C1 segment of cervical spinal cord (tissue), 14 donors: ENCODE measurements around the gene MBP.

Source experiments
- DNase-seq, 14 donors: peaks; one replicate each; lab custom pipeline; 2025; lab: John Stamatoyannopoulos, UW

The MBP gene

DNA sequence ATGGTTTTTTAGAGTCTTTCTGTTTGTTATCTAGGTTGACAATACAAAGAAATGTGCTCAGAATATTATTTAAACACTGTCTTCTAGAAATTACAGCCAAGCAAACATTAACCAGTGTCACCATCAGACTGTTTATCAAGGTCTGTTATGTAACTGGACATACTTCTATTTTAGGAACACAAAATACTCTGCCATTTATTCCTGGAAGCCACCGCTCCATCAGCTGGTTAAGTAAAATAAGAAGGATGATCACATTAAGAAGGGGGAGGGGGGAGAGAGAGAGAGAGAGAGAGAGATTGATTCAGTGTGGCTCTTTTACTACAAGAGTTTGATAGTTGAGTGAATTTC lies 47.9 kb downstream of the MBP start:
- DNase-seq: no peak

DNA sequence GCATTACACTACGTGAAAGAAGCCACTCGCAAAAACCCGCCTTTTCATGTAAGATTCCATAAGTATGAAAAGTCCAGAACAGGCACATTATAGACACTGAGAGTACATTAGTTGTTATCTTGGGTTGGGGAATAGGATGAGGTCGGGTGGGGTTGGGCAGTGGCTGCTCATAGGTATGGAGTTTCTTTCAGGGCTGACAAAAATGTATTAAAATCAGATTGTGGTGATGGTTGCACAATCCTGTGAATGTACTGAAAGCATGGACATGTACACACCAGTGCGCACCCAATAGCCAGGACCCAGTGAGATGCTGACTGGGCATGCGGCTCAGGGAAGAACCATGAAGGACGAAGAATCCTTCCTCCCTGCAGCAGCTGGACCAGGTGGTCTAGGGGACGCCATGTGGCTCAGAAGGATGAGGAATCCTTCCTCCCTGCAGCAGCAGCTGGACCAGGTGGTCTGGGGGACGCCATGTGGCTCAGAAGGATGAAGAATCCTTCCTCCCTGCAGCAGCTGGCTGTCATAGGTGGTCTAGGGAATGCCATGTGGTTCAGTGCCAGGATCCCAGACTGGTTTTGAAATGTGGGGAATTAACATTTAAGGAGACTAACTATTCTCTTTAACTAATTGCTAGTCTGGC lies 50.1 kb downstream of the MBP start:
- no peak for DNase-seq

DNA sequence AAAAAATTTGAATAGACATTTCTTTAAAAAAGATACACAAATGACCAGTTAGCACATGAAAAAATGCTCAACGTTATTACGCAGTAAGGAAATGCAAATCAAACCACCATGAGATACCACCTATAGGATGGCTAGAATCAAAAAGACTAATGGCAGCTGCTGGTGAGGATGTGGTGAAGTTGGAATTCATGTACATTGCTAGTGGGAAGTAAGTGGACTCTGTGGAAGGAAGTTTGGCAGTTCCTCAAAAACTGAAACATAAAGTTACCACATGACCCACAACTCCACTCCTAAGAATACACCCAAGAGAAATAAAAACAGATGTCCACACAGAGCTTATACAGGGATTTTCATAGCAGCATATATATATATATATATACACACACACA lies 51.2 kb downstream of the MBP start:
- DNase-seq: no peak

DNA sequence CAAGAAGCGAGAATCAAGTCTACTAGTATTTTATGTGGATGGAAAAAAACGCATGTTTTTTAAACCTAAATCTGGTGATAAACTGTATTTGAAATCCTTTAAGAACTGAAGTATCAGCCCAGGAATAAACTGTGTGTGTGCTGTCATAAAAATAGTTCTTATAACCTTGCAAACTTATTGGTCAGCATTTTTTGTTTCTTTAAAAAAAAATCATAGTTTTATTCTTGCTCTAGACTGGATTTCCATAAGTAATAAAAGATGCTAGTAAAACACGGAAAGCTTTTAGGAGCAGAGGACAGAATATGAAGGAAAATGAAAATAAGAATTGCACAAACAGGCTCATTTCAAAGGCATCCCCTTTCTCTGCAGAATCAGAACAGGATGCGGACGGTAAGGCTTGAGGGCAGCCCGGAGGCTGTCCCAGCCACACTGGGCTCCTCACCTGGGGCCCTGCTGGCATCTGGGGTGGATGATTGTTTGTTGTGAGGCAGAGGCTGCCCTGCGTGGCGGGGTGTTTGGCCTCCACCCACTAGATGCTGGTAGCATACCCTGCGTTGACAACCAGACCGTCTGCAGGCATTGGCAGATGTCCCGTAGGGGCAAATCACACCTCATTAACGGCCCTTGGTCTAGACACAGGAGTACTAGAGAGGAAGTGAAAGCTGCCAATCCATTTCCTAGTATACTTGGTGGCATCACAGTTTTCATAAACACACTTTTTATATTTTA lies 52.5 kb downstream of the MBP start:
- DNase-seq: no peak

DNA sequence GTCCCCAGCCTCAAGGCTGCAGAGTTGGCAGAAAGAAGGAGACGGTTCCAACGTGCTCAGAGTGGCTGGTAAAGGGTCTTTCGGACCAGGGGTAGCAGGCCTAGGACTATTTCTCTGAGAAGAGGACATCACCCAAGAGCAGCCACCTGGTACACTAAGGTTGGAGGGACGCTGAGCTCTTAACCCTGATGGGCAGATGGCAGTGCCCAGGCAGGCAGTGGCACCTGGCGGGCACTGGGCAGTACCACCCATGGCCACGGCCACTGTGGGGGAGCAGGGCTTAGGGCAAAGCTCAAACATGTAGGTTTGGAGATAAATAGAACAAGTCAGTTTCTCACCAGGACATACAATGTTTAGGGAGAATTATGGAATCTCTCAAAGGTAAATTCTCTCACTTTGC lies 53.5 kb downstream of the MBP start:
- DNase-seq: no peak

DNA sequence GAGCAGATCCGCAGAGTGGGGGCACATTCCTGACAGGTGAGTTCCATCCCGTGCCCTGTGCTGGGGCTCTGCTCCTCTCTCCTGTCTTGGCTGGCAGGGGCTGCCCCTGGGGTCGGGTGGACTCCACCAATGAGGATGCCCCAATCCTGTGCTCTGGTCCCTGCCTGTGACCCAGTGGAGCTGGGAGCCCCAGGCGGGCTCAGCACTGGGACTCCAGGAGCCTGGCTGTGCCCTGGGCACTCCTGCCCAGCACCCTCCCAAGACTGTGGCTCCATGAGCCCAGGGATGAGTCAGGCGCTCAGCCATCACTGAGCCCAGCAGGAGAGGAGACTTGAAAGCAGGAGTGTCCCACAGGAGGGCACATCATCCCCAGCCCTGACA lies 53.9 kb downstream of the MBP start:
- DNase-seq: no peak

DNA sequence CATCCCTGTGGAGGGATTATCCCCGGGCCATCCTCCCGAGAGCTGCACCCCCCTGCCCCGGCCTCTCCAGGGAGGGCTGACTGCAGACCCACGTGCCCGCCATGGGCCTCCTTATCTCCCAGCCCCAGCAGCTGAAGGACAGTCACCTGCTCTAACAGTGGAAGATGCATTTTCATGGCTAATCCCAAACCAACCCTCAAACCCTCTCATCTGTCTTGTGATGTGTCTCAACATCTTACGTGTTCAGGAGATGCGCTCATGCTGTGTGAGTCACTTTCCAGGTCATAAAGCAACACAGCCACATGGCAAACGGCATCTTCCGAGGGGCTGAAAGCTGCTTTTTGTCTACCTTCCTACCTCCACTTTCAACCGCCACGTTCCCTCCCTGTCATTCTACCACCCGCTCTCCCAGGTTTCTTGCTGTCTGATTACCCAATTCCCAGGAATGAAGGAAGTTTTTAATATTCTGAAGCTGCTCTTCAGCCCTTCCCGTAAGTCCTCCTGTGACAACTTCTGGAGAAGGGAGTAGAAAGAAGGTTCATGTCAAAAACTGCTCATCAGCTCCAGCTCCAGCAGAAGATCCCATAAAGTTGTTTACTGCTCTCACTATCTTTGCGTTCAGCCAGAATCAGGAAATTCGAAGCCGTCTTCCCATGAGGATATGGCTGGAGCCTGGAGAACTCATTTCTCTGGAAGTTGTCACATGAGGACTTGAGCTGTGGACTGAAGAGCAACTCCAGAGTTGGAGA lies 54.5 kb downstream of the MBP start:
- DNase-seq: no peak

DNA sequence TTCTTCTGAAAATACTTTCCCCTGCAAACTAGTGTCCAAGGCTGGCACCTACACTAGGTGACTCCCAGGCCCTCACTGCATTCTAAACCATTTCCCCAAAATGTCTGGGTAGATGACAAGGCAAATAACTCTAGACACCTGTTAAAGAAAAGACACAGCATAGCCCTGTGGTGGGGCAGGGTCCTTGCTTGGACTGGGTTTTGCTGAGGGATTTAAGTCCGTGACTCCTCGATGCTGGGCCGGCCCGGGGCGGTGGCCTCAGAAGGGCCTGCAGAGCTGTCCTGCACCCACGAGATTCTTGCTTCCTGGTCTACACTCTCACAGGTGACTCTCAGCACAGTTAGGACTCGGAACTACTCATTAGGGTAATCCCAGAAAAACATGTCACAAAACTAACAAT lies 55.2 kb downstream of the MBP start:
- DNase-seq: no peak

DNA sequence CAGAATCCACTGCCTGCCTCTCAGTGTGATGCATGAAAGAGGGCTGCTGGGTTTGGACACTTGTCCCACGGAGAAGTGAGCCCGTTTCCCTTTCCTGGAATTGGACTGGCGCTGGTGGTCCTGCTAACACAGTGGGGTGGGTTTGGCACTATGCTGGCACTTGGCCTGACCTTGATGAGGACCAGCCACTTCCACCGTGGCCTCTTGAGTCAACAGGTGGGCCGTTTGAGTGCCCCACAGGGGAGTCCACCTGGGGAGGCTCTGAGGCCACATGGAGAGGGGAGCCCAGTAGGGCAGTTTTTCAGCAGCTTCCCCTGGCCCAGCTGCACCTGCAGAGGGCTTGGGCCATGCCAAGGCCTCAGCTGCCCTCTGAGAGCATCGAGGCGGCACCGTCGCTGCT lies 56.5 kb downstream of the MBP start:
- DNase-seq: no peak

DNA sequence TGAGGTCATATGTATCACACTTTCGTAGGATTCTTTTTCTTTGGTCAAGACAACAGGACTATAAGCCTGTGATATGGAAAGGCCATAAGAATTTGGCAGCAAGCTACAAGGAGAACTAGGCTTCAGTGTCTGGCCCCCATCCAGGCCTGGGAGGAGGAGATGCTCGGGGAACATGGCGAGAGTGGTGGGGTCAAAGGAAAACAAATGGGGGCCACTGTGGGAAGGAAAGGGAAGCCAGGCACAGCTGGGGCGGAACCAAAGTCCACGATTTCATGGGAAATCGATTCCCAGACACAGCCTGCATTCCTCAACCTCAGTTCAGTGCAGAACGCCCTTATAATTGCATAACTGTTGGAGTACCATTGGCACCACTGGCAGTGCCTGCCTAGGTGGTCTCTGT lies 58.2 kb downstream of the MBP start:
- no peak for DNase-seq

DNA sequence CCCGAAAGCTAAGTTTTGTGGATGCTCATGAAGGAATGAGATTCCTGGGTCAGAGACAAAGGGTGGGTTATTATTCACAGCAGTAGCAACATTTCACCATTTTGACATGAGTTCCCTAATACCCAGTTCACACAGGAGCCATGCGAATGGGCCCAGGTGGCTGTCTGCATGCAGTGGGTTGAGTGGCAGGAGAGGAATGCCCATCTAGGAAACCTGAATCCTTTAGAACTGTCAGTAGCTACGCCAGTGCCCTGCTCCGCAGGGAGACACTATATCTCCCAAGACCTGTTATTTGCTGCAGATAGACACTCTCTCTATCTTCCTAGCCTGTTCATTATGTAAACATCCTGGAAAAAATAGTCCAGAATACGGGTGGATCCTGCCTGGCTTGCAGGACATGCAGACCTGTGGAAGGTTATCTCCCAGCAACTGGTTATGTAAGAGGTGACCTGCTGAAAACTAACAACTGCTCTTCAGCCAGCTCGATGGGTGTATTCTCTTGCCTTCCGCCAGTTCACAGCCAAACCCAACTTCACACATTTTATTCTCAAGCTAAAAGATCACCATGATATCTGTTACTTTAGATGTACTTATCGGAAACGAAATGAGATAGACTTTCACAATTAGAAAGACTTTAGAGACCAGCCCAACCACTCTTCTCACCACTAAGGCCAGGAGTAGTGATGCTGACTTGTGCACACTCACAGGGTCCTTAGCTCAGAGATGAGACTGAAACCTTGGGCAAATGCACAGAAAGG lies 59.1 kb downstream of the MBP start:
- DNase-seq: no peak

DNA sequence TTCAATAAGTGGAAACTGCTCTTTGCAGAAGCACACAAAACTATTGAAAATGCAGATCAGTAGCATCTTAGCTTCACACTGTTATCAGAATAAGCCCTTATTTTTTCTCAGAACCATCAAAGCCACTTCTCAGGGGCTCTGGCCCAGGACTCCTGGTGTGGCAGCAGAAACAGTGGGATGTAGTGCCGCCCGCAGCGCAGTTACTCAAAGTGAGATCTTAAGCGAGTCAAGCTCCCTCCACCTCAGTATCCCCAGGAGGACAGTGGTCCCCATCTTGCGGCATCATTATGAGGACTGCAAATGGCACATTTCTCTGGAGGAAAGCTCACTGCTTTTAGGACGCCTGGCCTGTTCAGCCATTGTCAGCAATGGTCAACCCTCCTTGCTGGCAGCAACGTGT lies 60.0 kb downstream of the MBP start:
- no peak for DNase-seq

DNA sequence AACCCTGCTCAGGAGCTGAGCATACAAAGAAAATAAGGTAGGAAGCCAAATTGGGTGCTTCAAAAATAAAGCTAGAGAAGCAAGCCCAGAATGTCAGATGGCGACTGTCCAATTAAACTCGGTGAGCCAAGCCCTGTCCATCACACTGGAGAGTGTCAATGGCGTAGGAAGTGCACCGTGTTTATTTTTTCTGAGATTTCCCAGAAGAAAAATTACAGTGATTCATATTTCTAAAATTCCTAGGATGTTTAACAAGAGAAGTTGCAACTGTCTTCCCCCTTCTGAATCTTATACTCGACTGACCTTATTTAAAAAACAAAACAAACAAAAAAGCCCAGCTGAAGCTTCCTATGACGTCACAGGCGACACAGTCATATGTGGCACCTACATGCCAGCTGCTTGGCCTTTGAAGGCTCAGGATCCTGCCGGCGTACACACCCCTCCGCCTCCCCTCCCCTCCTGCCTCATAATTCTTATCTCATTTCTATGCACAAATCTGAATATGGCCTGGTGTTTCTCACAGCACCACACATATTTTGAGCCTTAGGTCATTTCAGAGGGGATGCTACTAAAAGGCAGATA lies 60.8 kb downstream of the MBP start:
- DNase-seq: no peak

DNA sequence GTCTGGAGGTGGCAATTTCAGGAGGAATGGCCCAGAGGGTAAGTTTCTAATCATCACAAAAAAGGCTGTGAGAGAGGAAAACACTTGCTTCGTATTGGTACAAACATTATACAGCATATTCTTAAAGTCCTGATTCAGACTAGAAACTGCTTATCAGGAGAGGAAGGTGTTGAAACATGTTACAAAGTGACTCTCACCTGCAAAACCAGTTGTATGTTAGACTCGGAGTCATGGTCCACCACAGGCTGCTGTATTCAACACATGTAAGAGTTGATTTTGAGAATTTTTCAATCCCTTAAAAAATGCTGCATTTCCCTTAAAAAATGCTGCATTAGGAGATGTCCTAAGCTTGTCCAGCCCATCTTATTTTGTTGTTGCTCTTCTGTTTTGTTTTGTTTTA lies 61.5 kb downstream of the MBP start:
- no peak for DNase-seq

DNA sequence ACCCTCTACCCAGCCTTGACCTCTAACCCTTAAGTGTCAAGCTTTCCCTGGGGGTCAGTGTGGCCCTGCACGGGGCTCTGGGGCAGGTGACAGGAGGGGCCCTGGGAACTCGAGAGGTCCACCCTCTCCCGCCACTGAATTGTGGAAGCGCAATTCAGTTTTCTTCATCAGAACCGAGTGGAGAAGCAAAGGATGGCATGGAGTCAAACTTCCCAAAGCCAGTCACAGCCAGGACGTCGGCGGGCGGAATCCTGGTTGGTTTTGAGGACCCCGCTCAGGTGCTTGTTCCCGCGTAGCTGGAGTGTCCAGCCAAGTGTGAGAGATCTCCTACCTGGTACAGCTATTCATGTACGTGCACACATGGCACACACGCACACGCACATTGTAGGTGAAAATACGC lies 62.0 kb downstream of the MBP start:
- no peak for DNase-seq

DNA sequence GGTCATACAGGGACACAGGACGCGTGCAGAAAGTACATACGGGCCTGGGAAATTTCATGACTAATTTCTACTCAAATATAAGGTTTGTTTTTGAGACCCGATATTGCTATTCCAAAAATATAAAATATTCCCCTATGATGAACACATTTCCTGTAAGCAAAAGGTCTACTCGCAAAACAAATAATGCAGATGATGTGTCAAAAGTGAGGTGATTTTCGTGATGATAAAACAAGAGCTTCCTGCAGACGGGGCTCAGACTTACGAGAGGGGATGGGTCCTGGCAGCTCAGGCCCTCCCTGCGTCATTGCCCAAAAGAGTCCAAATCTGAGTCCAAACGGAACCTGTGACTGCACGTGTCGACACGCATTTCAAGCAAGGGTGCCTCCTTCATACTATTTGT lies 62.7 kb downstream of the MBP start:
- no peak for DNase-seq

DNA sequence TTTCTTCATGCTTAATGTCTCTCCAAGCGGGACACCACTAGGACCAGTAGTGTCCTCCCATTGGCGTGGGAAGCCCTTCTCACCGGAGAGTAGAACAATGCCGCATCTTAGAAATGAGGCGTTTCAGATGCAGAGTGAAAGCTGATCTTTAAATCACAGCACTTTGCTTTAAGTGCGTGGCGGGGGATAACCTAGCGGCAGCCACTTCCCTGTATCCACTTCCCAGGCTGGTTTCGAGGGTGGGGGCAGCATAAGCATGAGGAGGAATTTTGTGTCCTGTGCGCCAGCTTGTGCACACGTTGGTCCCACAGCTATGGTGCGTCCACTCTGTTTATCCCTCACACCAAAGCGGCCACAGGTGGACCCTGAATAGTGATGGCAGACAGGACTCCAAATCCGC lies 63.1 kb downstream of the MBP start:
- no peak for DNase-seq

DNA sequence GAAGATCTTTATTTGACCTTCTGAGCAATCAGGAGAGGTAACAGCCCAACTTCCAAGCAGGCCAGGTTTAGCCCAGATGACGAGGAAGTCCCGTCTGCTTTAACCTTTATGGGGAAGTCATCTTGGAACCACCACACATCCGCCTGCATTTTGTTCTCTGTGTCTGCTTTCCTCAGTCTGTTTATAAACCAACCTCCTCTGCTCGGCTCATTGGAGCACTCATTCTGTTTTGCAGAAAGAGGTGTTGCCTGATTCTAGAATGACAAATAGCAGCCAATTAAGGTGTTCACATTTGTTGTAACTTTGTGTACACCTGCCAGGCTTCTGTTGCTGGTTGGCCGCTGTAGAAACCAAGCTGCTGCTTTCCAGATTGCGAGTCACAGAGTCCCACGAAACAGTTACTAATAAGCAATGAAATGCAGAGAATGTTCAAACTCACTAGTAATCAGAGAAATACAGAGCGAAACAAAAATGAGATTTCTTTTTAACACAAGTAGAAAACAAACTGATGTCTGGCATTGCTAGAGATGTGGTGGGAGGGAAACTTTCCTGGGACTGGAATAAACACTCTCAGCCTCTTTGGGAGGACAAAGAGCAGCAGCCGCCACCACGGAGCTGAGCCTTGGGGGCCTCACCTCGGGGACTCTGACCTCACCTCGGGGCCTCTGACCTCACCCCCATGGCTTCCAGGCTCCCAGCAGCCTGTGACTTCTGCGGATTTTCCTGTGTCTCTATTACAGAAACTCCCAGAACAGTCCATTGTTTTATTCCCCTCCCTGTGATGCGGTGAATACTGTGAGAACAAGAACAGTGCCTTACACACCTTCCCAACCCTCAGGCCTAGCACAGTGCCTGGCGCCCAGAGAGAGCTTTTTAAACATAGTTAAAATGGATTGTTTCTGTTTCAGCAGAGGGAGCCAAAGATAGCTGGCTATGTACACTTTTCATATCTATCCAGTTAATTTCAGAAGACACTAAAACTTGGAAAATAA lies 64.0 kb downstream of the MBP start:
- DNase-seq: no peak

DNA sequence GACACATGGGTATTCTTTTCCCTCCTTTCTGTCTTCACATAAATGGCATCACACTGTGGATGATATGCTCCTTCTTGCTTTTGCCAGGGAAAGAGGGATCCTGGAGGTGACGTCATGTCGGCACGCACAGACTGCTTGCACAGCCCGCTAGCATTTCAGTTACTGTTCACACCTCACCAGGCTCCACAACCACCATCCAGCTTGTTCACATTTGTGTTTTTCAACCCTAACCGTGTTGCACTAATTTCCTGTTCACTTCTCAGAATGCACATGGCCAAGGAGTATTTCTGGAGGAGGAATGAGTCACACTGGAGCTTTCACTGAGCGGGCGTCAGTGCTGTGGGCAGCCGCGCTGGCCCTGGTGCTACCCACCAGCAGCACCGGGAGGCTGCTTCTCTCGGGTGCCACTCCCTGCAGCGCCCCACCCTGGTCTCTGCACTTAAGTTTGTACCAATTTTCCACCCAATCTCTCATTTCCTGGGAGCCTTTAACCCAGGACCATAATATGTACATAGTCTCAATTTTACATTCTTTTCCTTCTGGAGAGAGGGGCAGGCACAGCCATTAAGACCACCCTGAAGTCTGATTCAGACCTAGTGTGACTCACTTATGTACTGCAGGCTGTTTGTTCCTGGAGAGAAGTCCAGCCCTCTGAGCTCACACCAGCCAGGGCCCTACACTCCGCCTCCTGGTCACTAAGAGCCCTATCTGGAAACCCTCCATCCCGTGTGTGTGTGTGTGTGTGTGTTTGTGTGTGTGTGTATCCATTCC lies 65.1 kb downstream of the MBP start:
- DNase-seq: peak in 1 of 14 donors; percentile 67

DNA sequence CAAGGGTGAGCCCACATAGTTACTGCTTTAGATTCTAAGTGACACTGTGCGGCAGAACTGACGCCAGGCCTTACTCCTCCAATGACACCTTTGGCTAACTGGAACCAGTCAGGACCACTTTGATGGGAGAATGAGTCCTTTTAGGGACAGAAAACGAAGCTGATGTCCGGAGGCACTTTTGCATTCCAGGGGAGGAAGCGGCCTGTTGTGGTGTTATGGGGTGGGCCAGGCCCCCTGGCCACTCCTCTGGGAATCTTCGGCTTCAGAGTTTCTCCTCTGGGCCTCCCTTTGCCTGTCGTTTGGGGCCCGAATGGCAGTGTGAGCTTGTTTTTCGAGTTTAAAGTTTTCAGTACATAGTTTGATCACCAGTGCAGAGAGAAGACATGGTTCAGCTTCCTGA lies 65.9 kb downstream of the MBP start:
- no peak for DNase-seq
